ENCODE results near the gene MBD4. TPM values are rescaled to one million over a fixed set of nuclear protein-coding genes. Genes with fewer than 3 reads are reported as not detected.

The MBD4 gene
- total and polyA plus RNA-seq, 2 experiments from 2014 or later: 33.9 to 59.3 TPM

DNA sequence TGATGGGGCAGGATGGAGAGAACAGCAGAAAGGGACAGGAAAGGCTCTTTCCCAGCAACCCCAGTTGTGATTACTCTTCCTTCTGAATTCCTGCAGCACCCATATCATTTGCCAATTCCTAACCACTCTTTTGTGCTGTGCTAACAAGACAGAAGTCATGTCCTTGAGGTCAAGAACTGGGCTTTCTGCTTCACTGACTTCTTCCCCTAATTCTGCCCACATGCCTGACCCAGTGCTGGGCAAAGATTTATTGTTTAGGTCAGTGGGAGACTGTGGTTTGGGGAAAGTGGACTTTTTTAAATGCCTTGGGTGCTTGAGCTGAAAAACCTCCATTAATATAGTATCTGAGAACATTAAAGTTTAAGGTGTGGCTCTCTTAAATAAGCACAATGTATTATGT lies 7.1 kb downstream of the MBD4 start:
- Mint-ChIP-seq H3K27ac (no peak overlapping the region), H3K27me3 (ENCODE audit: insufficient read depth, low read depth, poor library complexity) (peaks cover 6% of the 10 kb centered on the region), H3K36me3 (ENCODE audit: low read depth) (peaks cover 60% of the 10 kb centered on the region), H3K4me1 (peaks cover 19% of the 10 kb centered on the region), H3K4me3 (no peak overlapping the region), H3K9me3 (no peaks in the 10 kb centered on the region)
- H3F3A ChIP-seq (replicated peaks; ENCODE audit: low read depth): peaks cover 8% of the 10 kb centered on the region; the same call in 1 of the 2 replicates
- no peak for TF ChIP-seq EZH2phosphoT487 (IDR thresholded peaks at IDR 0.05; ENCODE audit: unreplicated experiment)
- TF ChIP-seq STAT1 (IDR thresholded peaks at IDR 0.05; ENCODE audit: unreplicated experiment): no peak
- TF ChIP-seq POLR2AphosphoS5 (IDR thresholded peaks at IDR 0.05; ENCODE audit: low read depth): no peak
- no peak for TF ChIP-seq JUNB (IDR thresholded peaks at IDR 0.05; ENCODE audit: unreplicated experiment)
- TF ChIP-seq CREB1 (CRISPR knock-in tag; IDR thresholded peaks at IDR 0.05; ENCODE audit: low read depth): no peak
- TF ChIP-seq, protein P1, sequence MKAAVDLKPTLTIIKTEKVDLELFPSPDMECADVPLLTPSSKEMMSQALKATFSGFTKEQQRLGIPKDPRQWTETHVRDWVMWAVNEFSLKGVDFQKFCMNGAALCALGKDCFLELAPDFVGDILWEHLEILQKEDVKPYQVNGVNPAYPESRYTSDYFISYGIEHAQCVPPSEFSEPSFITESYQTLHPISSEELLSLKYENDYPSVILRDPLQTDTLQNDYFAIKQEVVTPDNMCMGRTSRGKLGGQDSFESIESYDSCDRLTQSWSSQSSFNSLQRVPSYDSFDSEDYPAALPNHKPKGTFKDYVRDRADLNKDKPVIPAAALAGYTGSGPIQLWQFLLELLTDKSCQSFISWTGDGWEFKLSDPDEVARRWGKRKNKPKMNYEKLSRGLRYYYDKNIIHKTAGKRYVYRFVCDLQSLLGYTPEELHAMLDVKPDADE (IDR thresholded peaks at IDR 0.05): no peak
- TF ChIP-seq NANOG (IDR thresholded peaks at IDR 0.05; ENCODE audit: borderline replicate concordance): no peak
- TF ChIP-seq ZNF114 (CRISPR knock-in tag; IDR thresholded peaks at IDR 0.05): no peak
- TF ChIP-seq, protein P2, sequence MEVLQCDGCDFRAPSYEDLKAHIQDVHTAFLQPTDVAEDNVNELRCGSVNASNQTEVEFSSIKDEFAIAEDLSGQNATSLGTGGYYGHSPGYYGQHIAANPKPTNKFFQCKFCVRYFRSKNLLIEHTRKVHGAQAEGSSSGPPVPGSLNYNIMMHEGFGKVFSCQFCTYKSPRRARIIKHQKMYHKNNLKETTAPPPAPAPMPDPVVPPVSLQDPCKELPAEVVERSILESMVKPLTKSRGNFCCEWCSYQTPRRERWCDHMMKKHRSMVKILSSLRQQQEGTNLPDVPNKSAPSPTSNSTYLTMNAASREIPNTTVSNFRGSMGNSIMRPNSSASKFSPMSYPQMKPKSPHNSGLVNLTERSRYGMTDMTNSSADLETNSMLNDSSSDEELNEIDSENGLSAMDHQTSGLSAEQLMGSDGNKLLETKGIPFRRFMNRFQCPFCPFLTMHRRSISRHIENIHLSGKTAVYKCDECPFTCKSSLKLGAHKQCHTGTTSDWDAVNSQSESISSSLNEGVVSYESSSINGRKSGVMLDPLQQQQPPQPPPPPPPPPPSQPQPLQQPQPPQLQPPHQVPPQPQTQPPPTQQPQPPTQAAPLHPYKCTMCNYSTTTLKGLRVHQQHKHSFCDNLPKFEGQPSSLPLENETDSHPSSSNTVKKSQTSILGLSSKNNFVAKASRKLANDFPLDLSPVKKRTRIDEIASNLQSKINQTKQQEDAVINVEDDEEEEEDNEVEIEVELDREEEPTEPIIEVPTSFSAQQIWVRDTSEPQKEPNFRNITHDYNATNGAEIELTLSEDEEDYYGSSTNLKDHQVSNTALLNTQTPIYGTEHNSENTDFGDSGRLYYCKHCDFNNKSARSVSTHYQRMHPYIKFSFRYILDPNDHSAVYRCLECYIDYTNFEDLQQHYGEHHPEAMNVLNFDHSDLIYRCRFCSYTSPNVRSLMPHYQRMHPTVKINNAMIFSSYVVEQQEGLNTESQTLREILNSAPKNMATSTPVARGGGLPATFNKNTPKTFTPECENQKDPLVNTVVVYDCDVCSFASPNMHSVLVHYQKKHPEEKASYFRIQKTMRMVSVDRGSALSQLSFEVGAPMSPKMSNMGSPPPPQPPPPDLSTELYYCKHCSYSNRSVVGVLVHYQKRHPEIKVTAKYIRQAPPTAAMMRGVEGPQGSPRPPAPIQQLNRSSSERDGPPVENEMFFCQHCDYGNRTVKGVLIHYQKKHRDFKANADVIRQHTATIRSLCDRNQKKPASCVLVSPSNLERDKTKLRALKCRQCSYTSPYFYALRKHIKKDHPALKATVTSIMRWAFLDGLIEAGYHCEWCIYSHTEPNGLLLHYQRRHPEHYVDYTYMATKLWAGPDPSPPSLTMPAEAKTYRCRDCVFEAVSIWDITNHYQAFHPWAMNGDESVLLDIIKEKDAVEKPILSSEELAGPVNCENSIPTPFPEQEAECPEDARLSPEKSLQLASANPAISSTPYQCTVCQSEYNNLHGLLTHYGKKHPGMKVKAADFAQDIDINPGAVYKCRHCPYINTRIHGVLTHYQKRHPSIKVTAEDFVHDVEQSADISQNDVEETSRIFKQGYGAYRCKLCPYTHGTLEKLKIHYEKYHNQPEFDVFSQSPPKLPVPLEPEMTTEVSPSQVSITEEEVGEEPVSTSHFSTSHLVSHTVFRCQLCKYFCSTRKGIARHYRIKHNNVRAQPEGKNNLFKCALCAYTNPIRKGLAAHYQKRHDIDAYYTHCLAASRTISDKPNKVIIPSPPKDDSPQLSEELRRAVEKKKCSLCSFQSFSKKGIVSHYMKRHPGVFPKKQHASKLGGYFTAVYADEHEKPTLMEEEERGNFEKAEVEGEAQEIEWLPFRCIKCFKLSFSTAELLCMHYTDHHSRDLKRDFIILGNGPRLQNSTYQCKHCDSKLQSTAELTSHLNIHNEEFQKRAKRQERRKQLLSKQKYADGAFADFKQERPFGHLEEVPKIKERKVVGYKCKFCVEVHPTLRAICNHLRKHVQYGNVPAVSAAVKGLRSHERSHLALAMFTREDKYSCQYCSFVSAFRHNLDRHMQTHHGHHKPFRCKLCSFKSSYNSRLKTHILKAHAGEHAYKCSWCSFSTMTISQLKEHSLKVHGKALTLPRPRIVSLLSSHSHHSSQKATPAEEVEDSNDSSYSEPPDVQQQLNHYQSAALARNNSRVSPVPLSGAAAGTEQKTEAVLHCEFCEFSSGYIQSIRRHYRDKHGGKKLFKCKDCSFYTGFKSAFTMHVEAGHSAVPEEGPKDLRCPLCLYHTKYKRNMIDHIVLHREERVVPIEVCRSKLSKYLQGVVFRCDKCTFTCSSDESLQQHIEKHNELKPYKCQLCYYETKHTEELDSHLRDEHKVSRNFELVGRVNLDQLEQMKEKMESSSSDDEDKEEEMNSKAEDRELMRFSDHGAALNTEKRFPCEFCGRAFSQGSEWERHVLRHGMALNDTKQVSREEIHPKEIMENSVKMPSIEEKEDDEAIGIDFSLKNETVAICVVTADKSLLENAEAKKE (CRISPR knock-in tag; IDR thresholded peaks at IDR 0.05): no peak
- TF ChIP-seq, protein P3, sequence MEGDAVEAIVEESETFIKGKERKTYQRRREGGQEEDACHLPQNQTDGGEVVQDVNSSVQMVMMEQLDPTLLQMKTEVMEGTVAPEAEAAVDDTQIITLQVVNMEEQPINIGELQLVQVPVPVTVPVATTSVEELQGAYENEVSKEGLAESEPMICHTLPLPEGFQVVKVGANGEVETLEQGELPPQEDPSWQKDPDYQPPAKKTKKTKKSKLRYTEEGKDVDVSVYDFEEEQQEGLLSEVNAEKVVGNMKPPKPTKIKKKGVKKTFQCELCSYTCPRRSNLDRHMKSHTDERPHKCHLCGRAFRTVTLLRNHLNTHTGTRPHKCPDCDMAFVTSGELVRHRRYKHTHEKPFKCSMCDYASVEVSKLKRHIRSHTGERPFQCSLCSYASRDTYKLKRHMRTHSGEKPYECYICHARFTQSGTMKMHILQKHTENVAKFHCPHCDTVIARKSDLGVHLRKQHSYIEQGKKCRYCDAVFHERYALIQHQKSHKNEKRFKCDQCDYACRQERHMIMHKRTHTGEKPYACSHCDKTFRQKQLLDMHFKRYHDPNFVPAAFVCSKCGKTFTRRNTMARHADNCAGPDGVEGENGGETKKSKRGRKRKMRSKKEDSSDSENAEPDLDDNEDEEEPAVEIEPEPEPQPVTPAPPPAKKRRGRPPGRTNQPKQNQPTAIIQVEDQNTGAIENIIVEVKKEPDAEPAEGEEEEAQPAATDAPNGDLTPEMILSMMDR (conservative IDR thresholded peaks at IDR 0.05; ENCODE audit: low read depth in 2 of 2): no peak
- no peak for TF ChIP-seq ZNF331 (CRISPR knock-in tag; IDR thresholded peaks at IDR 0.05; ENCODE audit: low read depth)
- TF ChIP-seq, protein P4, sequence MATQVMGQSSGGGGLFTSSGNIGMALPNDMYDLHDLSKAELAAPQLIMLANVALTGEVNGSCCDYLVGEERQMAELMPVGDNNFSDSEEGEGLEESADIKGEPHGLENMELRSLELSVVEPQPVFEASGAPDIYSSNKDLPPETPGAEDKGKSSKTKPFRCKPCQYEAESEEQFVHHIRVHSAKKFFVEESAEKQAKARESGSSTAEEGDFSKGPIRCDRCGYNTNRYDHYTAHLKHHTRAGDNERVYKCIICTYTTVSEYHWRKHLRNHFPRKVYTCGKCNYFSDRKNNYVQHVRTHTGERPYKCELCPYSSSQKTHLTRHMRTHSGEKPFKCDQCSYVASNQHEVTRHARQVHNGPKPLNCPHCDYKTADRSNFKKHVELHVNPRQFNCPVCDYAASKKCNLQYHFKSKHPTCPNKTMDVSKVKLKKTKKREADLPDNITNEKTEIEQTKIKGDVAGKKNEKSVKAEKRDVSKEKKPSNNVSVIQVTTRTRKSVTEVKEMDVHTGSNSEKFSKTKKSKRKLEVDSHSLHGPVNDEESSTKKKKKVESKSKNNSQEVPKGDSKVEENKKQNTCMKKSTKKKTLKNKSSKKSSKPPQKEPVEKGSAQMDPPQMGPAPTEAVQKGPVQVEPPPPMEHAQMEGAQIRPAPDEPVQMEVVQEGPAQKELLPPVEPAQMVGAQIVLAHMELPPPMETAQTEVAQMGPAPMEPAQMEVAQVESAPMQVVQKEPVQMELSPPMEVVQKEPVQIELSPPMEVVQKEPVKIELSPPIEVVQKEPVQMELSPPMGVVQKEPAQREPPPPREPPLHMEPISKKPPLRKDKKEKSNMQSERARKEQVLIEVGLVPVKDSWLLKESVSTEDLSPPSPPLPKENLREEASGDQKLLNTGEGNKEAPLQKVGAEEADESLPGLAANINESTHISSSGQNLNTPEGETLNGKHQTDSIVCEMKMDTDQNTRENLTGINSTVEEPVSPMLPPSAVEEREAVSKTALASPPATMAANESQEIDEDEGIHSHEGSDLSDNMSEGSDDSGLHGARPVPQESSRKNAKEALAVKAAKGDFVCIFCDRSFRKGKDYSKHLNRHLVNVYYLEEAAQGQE (IDR thresholded peaks at IDR 0.05; ENCODE audit: unreplicated experiment): no peak
- TF ChIP-seq EZH2 (IDR thresholded peaks at IDR 0.05; ENCODE audit: low read depth, unreplicated experiment): no peak
- no peaks in the 10 kb centered on the region for H3K9me2 ChIP-seq (ENCODE audit: insufficient read depth)
- no peak overlapping the region for H2AFZ ChIP-seq
- no peak overlapping the region for H3K4me3 ChIP-seq
- H3K4me1 ChIP-seq (ENCODE audit: insufficient read depth): peaks cover 19% of the 10 kb centered on the region
- H3K36me3 ChIP-seq (ENCODE audit: insufficient read depth): peaks cover 48% of the 10 kb centered on the region
- H3K4me2 ChIP-seq: no peak overlapping the region
- no peak for DNase-seq (ENCODE audit: low spot score)
- peaks cover 4% of the 10 kb centered on the region for H3K27me3 ChIP-seq (ENCODE audit: insufficient read depth)
- no peak overlapping the region for H3K27ac ChIP-seq (ENCODE audit: low read depth)
- no peaks in the 10 kb centered on the region; the same call in 1 of the 2 replicates for H4K20me1 ChIP-seq (replicated peaks; ENCODE audit: insufficient read depth)
- ATAC-seq: no peak
- H3K79me2 ChIP-seq (replicated peaks; ENCODE audit: insufficient read depth): peaks cover 20% of the 10 kb centered on the region
